GM20000 (cell line): ENCODE results near the gene YPEL2.

Experiments used
- DNase-seq: peaks from one replicate; pipeline ENCODE4 v3.0.0; 2012; ENCODE audit warnings: low spot score
- CTCF ChIP-seq: IDR thresholded peaks from 2 replicates; pipeline ENCODE4 v1.5.1; 2012; ENCODE audit warnings: mild to moderate bottlenecking, control low read depth; ENCODE audit errors: extremely low read depth, missing control alignments

YPEL2 gene

GRCh38 chr17:59396134-59396826 lies 64.8 kb downstream of the YPEL2 start:
- DNase-seq: no peak
- no peak for TF ChIP-seq CTCF

- TF ChIP-seq CTCF: no peak
- DNase-seq: no peak
These were observed 66.0 kb downstream of the YPEL2 start for GRCh38 chr17:59397316-59398073.

GRCh38 chr17:59399914-59400313 lies 68.5 kb downstream of the YPEL2 start:
- DNase-seq: no peak
- TF ChIP-seq CTCF: no peak

- no peak for DNase-seq
- TF ChIP-seq CTCF: no peak
These were observed 69.4 kb downstream of the YPEL2 start for GRCh38 chr17:59400858-59401257.

- TF ChIP-seq CTCF: no peak
- no peak for DNase-seq
These were observed 69.8 kb downstream of the YPEL2 start for GRCh38 chr17:59401274-59401673.

- no peak for TF ChIP-seq CTCF
These were observed 70.3 kb downstream of the YPEL2 start for GRCh38 chr17:59401725-59402124.

GRCh38 chr17:59402760-59403159 lies 71.3 kb downstream of the YPEL2 start:
- DNase-seq: no peak
- TF ChIP-seq CTCF: no peak

More at GRCh38 chr17:59401725-59402124, 70.3 kb downstream of the YPEL2 start:
- DNase-seq: no peak
